ENCODE measurements around the gene P3H3.
"Not testable (repeated sequence)": the region's sequence is repeated elsewhere in the genome, so short reads cannot be mapped to it uniquely, and the experiment has no call there.

Gene P3H3

GRCh38 chr12:6879824-6880223 lies 51.6 kb downstream of the P3H3 start:
- H3K4me3 Mint-ChIP-seq; H3K27me3 Mint-ChIP-seq; intact Hi-C loops (cut with micrococcal nuclease); H3K9me3 Mint-ChIP-seq; H3K27ac Mint-ChIP-seq: not testable (repeated sequence)
- Mint-ChIP-seq H3K36me3 (ENCODE audit: low read depth) (peaks cover 48% of the 10 kb centered on the region), H3K4me1 (ENCODE audit: low read depth) (peaks cover 10% of the 10 kb centered on the region)

GRCh38 chr12:6883252-6883651 lies 55.0 kb downstream of the P3H3 start:
- Mint-ChIP-seq H3K4me1 (ENCODE audit: low read depth) (peaks cover 14% of the 10 kb centered on the region), H3K36me3 (ENCODE audit: low read depth) (peaks cover 32% of the 10 kb centered on the region), H3K4me3 (no peak overlapping the region), H3K27ac (no peak overlapping the region), H3K27me3 (no peaks in the 10 kb centered on the region), H3K9me3 (no peaks in the 10 kb centered on the region)
- intact Hi-C loops (cut with micrococcal nuclease): no loop called here

GRCh38 chr12:6883683-6884082 lies 55.5 kb downstream of the P3H3 start:
- peaks cover 14% of the 10 kb centered on the region for H3K4me1 Mint-ChIP-seq (ENCODE audit: low read depth)
- peaks cover 32% of the 10 kb centered on the region for H3K36me3 Mint-ChIP-seq (ENCODE audit: low read depth)
- H3K27me3 Mint-ChIP-seq: no peaks in the 10 kb centered on the region
- no peak overlapping the region for H3K27ac Mint-ChIP-seq
- no peaks in the 10 kb centered on the region for H3K9me3 Mint-ChIP-seq
- intact Hi-C loops (cut with micrococcal nuclease): no loop called here
- no peak overlapping the region for H3K4me3 Mint-ChIP-seq

- Mint-ChIP-seq H3K27ac (no peak overlapping the region), H3K27me3 (no peaks in the 10 kb centered on the region), H3K9me3 (no peaks in the 10 kb centered on the region), H3K4me1 (ENCODE audit: low read depth) (peaks cover 12% of the 10 kb centered on the region), H3K36me3 (ENCODE audit: low read depth) (peaks cover 32% of the 10 kb centered on the region), H3K4me3 (no peak overlapping the region)
- intact Hi-C loops (cut with micrococcal nuclease): no loop called here
Measured at GRCh38 chr12:6884539-6884938, 56.3 kb downstream of the P3H3 start.

- H3K4me1 Mint-ChIP-seq (ENCODE audit: low read depth): peaks cover 21% of the 10 kb centered on the region
- H3K36me3 Mint-ChIP-seq (ENCODE audit: low read depth): peaks cover 32% of the 10 kb centered on the region
- peak overlapping the region; percentile 68 for H3K27ac Mint-ChIP-seq
- H3K9me3 Mint-ChIP-seq; intact Hi-C loops (cut with micrococcal nuclease); H3K27me3 Mint-ChIP-seq; H3K4me3 Mint-ChIP-seq: not testable (repeated sequence)
Measured at GRCh38 chr12:6886206-6886999, 58.2 kb downstream of the P3H3 start.

GRCh38 chr12:6887460-6887859 lies 59.3 kb downstream of the P3H3 start:
- intact Hi-C loops (cut with micrococcal nuclease): no loop called here
- H3K9me3 Mint-ChIP-seq: no peaks in the 10 kb centered on the region
- peak overlapping the region; percentile 68 for H3K27ac Mint-ChIP-seq
- no peak overlapping the region for H3K4me3 Mint-ChIP-seq
- H3K4me1 Mint-ChIP-seq (ENCODE audit: low read depth): peaks cover 26% of the 10 kb centered on the region
- H3K27me3 Mint-ChIP-seq: no peaks in the 10 kb centered on the region
- H3K36me3 Mint-ChIP-seq (ENCODE audit: low read depth): peaks cover 27% of the 10 kb centered on the region

GRCh38 chr12:6888360-6888759 lies 60.2 kb downstream of the P3H3 start:
- Mint-ChIP-seq H3K4me1 (ENCODE audit: low read depth) (peaks cover 26% of the 10 kb centered on the region), H3K27me3 (no peaks in the 10 kb centered on the region), H3K4me3 (no peak overlapping the region), H3K36me3 (ENCODE audit: low read depth) (peaks cover 18% of the 10 kb centered on the region), H3K27ac (no peak overlapping the region), H3K9me3 (no peaks in the 10 kb centered on the region)
- intact Hi-C loops (cut with micrococcal nuclease): no loop called here

GRCh38 chr12:6888794-6889193 lies 60.6 kb downstream of the P3H3 start:
- H3K27me3 Mint-ChIP-seq; H3K4me3 Mint-ChIP-seq; H3K27ac Mint-ChIP-seq; H3K9me3 Mint-ChIP-seq; intact Hi-C loops (cut with micrococcal nuclease): not testable (repeated sequence)
- peaks cover 14% of the 10 kb centered on the region for H3K36me3 Mint-ChIP-seq (ENCODE audit: low read depth)
- H3K4me1 Mint-ChIP-seq (ENCODE audit: low read depth): peaks cover 26% of the 10 kb centered on the region

Data from dendritic cell treated with granulocyte-macrophage colony-stimulating factor and Interleukin-4, amounts not matched to agents 40 ng/mL and 50 ng/mL, for 4 days (primary cell).